ENCODE results near the gene TAF8. TPM values are rescaled to one million over a fixed set of nuclear protein-coding genes. Genes with fewer than 3 reads are reported as not detected.

Gene TAF8
- total RNA-seq, 1 donor from 2014 or later, result 26.0 TPM

- H3K27me3 ChIP-seq, result no peaks in the 10 kb centered on the region
- intact Hi-C loops (cut with DNase I), result loop anchor here (10.0 kb wide), 2 partner anchors 337 to 1133 kb away; partner anchors contain the start of gene SRF
- H3K36me3 ChIP-seq, result no peaks in the 10 kb centered on the region
- no peaks in the 10 kb centered on the region for H3K9me3 ChIP-seq
- no peak for DNase-seq (ENCODE audit: low spot score in 2 of 2)
- H3K4me3 ChIP-seq, result no peak overlapping the region
- no peak for TF ChIP-seq CTCF (IDR thresholded peaks at IDR 0.05)
- H3K27ac ChIP-seq, result no peak overlapping the region
- H3K4me1 ChIP-seq, result peaks cover 10 to 29% of the 10 kb centered on the region in 2 donors
Observed at GRCh38 chr6:42042108-42042507, 8.2 kb upstream of the TAF8 start.

GRCh38 chr6:42043787-42044475, 6.4 kb upstream of the TAF8 start:
- H3K36me3 ChIP-seq, result no peaks in the 10 kb centered on the region

GRCh38 chr6:42045538-42046460, 4.5 kb upstream of the TAF8 start:
- peak; percentile 88 to 93 for DNase-seq (ENCODE audit: low spot score in 2 of 2)
- Histone ChIP-seq H3K27me3 (no peaks in the 10 kb centered on the region), H3K4me1 (peaks cover 17 to 33% of the 10 kb centered on the region in 2 donors), H3K36me3 (no peaks in the 10 kb centered on the region), H3K9me3 (no peaks in the 10 kb centered on the region), H3K27ac (peak overlapping the region; percentile 78 to 95), H3K4me3 (peak overlapping the region; percentile 35 to 88)
- intact Hi-C loops (cut with DNase I), result loop anchor here (2.0 to 10.0 kb wide), 4 partner anchors 125 to 1129 kb away; partner anchors contain the start of genes BYSL, MED20, NFYA and OARD1
- no peak for TF ChIP-seq CTCF (IDR thresholded peaks at IDR 0.05)

More at GRCh38 chr6:42043787-42044475, 6.4 kb upstream of the TAF8 start:
- H3K27ac ChIP-seq, result peak overlapping the region in 1 of 2 donors; percentile 95
- peak overlapping the region; percentile 5 to 6 for H3K4me3 ChIP-seq
- H3K4me1 ChIP-seq, result peaks cover 17 to 29% of the 10 kb centered on the region in 2 donors
- no peaks in the 10 kb centered on the region for H3K9me3 ChIP-seq
- peak; percentile 89 to 95 (median 92) for TF ChIP-seq CTCF (IDR thresholded peaks at IDR 0.05)
- H3K27me3 ChIP-seq, result no peaks in the 10 kb centered on the region
- intact Hi-C loops (cut with DNase I), result loop anchor here (1.0 to 10.0 kb wide), 6 partner anchors 103 to 1131 kb away; partner anchors contain the start of genes BYSL, CCND3, MED20 and PRICKLE4
- DNase-seq (ENCODE audit: low spot score in 2 of 2), result peak; percentile 58 to 89

GRCh38 chr6:42046464-42047212, 3.7 kb upstream of the TAF8 start:
- H3K27me3 ChIP-seq, result no peaks in the 10 kb centered on the region
- TF ChIP-seq CTCF (IDR thresholded peaks at IDR 0.05), result no peak
- H3K36me3 ChIP-seq, result no peaks in the 10 kb centered on the region
- peak overlapping the region; percentile 78 to 95 for H3K27ac ChIP-seq
- H3K9me3 ChIP-seq, result no peaks in the 10 kb centered on the region
- intact Hi-C loops (cut with DNase I), result loop anchor here (5.0 to 10.0 kb wide), 3 partner anchors 342 to 1128 kb away; partner anchors contain the start of genes NFYA, OARD1 and SRF
- no peak for DNase-seq (ENCODE audit: low spot score in 2 of 2)
- peaks cover 17 to 39% of the 10 kb centered on the region in 2 donors for H3K4me1 ChIP-seq
- peak overlapping the region; percentile 71 to 88 for H3K4me3 ChIP-seq

GRCh38 chr6:42047213-42047590, 3.1 kb upstream of the TAF8 start:
- Histone ChIP-seq H3K27ac (peak overlapping the region; percentile 78 to 95), H3K27me3 (no peaks in the 10 kb centered on the region), H3K9me3 (no peaks in the 10 kb centered on the region), H3K4me1 (peaks cover 17 to 41% of the 10 kb centered on the region in 2 donors), H3K4me3 (peak overlapping the region; percentile 71 to 88), H3K36me3 (no peaks in the 10 kb centered on the region)
- no peak for DNase-seq (ENCODE audit: low spot score in 2 of 2)
- no peak for TF ChIP-seq CTCF (IDR thresholded peaks at IDR 0.05)
- intact Hi-C loops (cut with DNase I), result loop anchor here (5.0 to 10.0 kb wide), 3 partner anchors 342 to 1128 kb away; partner anchors contain the start of genes NFYA, OARD1 and SRF
